GM18519 (cell line): Measurements from ENCODE around the gene OSGEPL1.
"Not testable (repeated sequence)": the region's sequence is repeated elsewhere in the genome, so short reads cannot be mapped to it uniquely, and the experiment has no call there.

Source experiments
- ATAC-seq: cut with Tn5 transposase; IDR thresholded peaks from one replicate; pipeline ENCODE4 v1.9.1; 2021; ENCODE audit warnings: mild to moderate bottlenecking, moderate library complexity; ENCODE audit not compliant: unreplicated experiment, low FRiP score

OSGEPL1 gene, protein sequence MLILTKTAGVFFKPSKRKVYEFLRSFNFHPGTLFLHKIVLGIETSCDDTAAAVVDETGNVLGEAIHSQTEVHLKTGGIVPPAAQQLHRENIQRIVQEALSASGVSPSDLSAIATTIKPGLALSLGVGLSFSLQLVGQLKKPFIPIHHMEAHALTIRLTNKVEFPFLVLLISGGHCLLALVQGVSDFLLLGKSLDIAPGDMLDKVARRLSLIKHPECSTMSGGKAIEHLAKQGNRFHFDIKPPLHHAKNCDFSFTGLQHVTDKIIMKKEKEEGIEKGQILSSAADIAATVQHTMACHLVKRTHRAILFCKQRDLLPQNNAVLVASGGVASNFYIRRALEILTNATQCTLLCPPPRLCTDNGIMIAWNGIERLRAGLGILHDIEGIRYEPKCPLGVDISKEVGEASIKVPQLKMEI

GRCh38 chr2:189762551-189763298, at the start of gene OSGEPL1:
OSGEPL1 (minus strand) TSS chr2:189762792; CDS start chr2:189761640, 1,152 bp downstream.
- ATAC-seq: peak; percentile 87

DNA sequence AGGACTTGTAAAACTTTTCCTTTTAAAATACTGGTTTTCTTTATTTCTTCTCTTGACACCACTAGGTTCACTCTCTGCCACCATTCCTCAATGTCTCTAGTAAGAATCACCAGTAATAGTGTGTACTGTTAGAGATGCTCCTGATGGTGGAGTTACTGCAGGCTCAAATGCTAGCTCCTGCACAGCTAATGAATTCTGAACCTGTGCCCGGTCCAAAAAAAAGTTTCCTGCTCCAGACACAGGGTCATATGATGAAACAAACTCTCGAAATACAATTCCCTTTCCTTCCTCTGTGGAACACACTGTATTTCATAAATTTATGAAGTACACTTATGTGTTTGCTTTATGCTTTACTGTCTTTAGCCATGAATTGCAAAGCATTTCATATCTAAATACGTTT, 40.8 kb upstream of the OSGEPL1 start:
- ATAC-seq: no peak

- ATAC-seq: no peak
Observed at GRCh38 chr2:189802396-189802912, 39.9 kb upstream of the OSGEPL1 start.

GRCh38 chr2:189799531-189799930, 36.9 kb upstream of the OSGEPL1 start:
- ATAC-seq: no peak

DNA sequence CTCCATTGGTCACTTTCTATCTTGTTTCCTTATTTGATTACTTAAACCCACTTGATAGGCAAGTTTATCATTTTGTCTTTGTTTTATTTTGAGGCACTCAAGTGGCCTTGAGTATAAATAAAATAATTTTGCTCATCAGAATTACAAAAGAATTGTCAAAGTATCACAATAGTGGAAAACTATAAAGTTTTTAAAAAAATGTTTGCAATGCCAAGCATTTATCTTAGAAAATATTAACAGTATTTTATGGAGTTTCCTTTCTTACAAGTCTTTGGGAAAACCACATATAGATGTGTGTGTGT, 36.4 kb upstream of the OSGEPL1 start:
- no peak for ATAC-seq

DNA sequence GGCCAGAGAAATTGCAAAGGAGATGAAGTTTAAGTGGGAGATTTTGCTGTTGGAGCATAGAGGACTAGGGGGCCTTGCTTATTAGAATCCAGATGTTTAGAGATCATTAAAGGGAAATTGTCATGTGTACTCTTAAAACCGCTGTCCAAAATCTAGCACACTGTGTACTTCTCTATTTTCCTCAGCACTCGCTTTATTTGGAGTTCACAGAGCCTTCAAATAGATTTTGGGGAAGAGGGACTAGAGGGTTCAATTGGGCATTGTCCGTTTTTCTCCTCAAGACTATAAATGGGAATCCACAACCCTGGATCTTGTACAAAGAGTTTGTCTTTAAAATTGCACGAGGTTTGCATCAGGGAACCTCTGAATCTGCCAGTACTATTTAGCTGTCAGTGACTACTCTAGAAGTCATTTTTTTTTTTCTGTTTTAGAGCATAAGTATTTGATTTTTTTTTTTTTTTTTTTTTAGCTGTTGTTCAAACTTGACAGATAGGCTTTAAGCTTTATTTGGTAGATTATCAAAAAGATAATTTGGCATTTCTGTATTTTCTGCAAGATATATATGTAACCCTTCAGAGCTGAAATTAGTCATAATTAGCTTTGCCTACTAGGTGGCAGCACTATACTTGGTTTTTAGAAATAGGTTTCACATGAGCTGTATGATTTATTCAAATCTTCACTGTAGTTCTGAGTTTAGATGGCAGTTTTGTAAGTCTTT, 35.9 kb upstream of the OSGEPL1 start:
- peak; percentile 54 for ATAC-seq

DNA sequence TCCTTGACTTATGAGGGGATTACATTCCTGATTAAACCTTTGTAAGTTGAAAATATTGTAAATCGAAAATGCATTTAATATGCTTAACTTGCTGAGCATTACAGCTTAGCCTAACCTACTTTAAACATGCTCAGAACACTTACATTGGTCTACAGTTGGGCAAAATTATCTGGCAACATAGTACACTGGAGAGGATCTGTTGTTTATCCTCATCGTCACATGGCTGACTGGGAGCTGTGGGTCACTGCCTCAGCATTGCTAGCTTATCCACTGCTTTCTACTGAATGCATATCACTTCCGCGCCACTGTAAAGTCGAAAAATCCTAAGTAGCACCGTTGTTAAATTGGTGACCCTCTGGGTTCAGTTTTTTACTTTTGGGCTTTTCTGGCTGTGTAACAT, 35.3 kb upstream of the OSGEPL1 start:
- ATAC-seq: no peak

- ATAC-seq: no peak
Observed at GRCh38 chr2:189794310-189794709, 31.7 kb upstream of the OSGEPL1 start.

DNA sequence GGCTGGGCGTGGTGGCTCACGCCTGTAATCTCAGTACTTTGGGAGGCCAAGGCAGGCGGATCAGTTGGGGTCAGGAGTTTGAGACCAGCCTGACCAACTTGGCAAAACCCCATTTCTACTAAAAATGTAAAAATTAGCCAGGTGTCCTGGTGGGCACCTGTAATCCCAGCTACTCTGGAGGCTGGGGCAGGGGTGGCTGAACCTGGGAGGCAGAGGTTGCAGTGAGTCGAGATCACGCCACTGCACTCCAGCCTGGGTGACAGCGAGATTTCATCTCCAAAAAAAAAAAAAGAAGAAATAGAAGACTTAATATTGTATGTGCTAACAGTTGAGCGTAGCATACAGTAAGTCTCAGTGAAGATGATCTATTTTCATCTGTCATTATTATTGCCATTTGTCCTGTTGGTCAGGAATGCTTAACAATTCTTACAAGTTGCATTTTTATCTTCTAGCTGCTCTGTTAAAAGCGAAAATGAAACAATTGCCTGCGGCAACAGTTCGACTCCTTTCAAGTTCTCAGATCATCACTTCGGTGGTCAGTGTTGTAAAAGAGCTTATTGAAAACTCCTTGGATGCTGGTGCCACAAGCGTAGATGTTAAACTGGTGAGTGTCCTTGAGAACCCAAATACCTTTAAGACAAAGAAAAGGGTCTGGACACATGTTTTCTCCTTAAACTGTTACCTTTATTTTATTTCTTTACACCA, 28.9 kb upstream of the OSGEPL1 start:
- ATAC-seq: no peak

DNA sequence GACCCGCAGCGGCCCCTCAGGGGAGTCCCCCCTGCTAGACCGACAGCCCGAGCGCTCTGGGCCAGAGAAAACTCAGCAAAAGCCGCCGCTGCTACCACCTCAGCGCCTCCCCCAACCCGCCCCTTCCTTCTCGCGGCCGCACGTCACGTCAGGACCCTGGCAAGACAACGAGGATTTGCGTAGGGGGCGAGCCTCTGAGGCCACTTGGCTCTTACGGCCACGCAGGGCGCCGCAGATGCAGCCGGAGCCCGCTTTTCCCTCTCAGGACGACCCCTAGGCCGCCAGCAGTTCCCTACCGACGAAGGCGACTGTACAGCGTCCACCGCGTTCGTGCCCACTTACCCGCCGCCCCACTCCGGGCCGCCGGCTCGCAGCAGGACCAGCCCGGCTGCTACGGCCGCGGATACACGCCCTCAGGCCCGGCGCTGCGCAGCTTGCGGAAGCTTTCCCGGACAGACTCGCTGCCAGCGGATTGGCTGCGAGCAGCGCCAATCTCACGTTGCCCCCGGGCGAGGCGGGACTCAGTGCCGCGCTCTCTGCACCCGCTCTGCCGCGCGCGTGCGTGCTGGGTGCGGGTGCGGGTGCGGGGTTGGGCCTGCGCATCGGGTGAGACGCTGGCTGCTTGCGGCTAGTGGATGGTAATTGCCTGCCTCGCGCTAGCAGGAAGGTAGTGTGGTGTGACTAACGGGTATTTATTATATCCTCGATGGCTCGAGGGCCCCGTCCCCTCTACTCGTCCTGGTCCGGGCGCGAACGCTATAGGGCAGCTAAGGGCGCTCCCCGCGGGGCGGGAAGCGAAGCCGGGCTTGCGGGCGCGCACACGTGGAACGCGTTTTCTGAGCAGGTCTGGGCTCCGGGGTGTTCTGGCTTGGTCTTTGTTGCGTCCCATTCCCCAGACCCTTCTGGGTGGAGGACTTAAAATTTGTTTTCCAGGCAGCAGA, 21.6 kb upstream of the OSGEPL1 start, which contains the start of the genes ORMDL1 and PMS1:
TSS of gene ORMDL1 (minus strand) at position 413 of the 941 bp plus-strand sequence. CDS start 1,744 bp downstream, outside the sequence.
TSS of gene PMS1 (plus strand) at position 524 of the 941 bp plus-strand sequence. CDS start 7,360 bp downstream, outside the sequence.
- ATAC-seq: peak; percentile 93

- peak; percentile 4 for ATAC-seq
Observed at GRCh38 chr2:189783451-189783926, 20.9 kb upstream of the OSGEPL1 start.

DNA sequence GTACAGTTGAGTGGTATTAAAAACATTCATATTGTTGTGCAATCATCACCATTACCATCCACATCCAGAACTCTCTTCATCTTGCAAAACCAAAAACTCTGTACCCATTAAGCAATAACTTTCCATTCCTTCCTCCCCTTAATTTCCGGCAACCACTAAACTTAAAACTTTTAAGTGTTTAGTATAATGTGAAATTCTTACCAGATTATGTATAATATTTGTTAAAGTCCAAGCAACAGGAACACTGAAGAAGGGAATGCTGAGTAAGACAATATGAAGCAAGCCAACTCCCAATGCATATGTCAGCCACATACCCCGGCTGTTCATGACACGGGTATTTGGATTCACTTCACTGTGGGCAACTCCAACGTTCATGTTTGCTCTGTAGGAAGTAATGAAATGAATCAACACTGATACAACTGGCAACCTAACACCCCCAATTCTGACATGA, 19.7 kb upstream of the OSGEPL1 start:
- ATAC-seq: no peak

- no peak for ATAC-seq
Observed at GRCh38 chr2:189772212-189772611, 9.6 kb upstream of the OSGEPL1 start.

DNA sequence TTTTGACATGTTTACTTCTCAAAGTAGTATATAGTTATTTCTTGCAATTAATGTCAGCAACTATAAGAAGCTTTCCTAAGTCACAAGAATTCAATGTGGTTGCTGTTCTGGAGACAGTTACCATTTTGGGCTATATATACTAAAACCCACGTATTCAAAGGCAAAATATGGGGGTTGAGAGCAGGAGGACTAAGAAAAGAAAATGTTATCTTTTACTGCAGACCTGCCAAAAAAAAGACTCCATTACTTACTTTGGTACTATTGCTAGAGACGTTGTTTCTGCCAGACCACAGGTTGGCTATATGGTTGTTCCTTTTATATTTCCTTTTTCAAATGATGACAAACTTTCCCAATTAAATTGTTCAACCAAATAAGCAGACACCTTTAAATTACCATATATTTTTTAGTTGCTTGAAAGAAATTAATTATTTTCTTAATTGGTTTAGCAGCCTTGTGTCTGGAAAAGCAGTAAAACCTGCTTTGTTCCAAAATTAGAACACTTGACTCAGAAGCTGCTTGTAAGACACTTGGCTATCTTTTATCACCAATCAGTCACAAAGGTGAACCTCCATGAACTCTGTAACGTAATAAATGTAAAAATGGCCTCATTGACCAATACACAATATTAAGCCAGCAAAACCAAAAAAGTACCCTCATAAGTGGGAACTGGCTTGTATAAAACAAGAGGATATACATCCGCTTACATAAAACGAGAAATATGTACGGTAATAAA, 8.2 kb upstream of the OSGEPL1 start:
- no peak for ATAC-seq

DNA sequence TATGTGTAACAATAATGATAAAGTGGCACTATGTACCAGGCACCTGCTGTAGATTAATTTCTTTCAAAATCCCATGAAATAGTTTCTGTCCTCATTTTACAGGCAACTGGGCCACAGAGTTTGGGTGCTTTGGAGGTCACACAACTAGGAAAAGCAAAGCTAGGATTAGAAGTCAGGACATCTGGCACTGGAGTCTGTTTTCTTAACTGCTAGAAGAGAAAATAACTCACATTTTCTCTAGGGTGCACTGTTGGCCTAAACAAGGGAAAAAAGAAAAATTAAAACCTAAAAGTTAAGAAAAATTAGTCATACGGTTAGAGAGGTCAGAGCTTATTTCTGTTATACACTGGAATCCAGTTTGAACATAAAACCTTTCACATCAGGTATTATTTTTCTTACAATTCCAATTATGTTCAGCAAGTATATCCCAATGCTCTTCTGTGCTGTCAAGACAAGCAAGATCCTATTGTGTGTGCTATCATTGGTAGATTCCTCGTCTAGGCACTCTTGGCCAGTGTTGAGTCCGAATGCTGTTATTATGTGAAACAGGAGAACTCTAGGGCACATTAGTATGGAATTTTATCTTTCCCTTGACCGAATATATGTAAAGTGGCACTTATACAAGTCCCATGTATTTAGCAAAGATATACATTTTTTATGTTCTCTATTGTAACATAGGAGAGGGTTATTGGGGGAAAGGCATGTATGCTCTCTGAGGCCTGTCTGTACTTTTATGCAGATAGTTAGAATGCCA, 1.5 kb upstream of the OSGEPL1 start:
- ATAC-seq: no peak

- ATAC-seq: no peak
Observed at GRCh38 chr2:189762229-189762550, 402 bp downstream of the OSGEPL1 start.

- not testable (repeated sequence) for ATAC-seq
Observed at GRCh38 chr2:189760154-189760553, 2.4 kb downstream of the OSGEPL1 start.
